Heart left ventricle (tissue), 16 donors: ENCODE results near the gene ZNF771. TPM values are rescaled to one million over a fixed set of nuclear protein-coding genes. Genes with fewer than 3 reads are reported as not detected.

ENCODE experiments used
- ATAC-seq, 4 donors: fragments of 200-7000 bp; cut with Tn5 transposase; one replicate each; pipeline ENCODE4 v1.9.1; 2020 to 2022; ENCODE audit warnings: moderate library complexity in 4 of 4, mild to moderate bottlenecking in 3 of 4, moderate number of reproducible peaks in 1 of 4
- DNase-seq, 5 donors: peaks; one replicate each; pipeline ENCODE4 v3.0.0-alpha.2; 2020
- H3K27ac ChIP-seq, 12 donors: fragments of 200-600 bp; sonication (generic) in 4 of 12; one replicate each; pipeline versions ENCODE4 v1.5.0 to v1.8.0; 2016 to 2022; ENCODE audit warnings: mild to moderate bottlenecking in 2 of 12
- H3K27me3 ChIP-seq, 9 donors: fragments of 200-600 bp; sonication (generic) in 2 of 9; one replicate each; pipeline versions ENCODE4 v1.5.1 to v1.8.0; 2016 to 2022; ENCODE audit warnings: mild to moderate bottlenecking in 3 of 9
- H3K36me3 ChIP-seq, 9 donors: fragments of 200-600 bp; sonication (generic) in 2 of 9; one replicate each; pipeline versions ENCODE4 v1.5.0 to v1.8.0; 2018 to 2022; ENCODE audit warnings: mild to moderate bottlenecking in 2 of 9
- H3K4me1 ChIP-seq, 12 donors: fragments of 200-600 bp; sonication (generic) in 4 of 12; one replicate each; pipeline versions ENCODE4 v1.5.0 to v1.8.0; 2016 to 2022; ENCODE audit warnings: mild to moderate bottlenecking in 3 of 12
- H3K4me3 ChIP-seq, 12 donors: fragments of 200-600 bp; sonication (generic) in 4 of 12; one replicate each; pipeline versions ENCODE4 v1.5.0 to v1.8.0; 2017 to 2022; ENCODE audit warnings: mild to moderate bottlenecking in 9 of 12, moderate library complexity in 4 of 12
- H3K9me3 ChIP-seq, 12 donors: fragments of 200-600 bp; sonication (generic) in 4 of 12; one replicate each; pipeline versions ENCODE4 v1.5.0 to v1.8.0; 2016 to 2022; ENCODE audit warnings: mild to moderate bottlenecking in 1 of 12
- POLR2A ChIP-seq, 2 donors: fragments of 450-650 bp; IDR thresholded peaks; one replicate each; pipeline ENCODE4 v1.6.1; 2017; ENCODE audit warnings: antibody characterized with exemption in 2 of 2, mild to moderate bottlenecking in 2 of 2, moderate library complexity in 2 of 2
- WGBS, 4 donors: extraction: QIAGEN DNeasy Blood & Tissue Kit in 2 of 4; methylation state at CpG; one replicate each; pipeline versions ENCODE4 v1.1.5 to v1.1.7; 2013 to 2018; 5-methylcytosine and 5-hydroxymethylcytosine counted together
- intact Hi-C, 10 donors: fragments of 100-400 bp; cut with DNase I; formaldehyde crosslinking; loops; one replicate each; pipeline versions ENCODE4 v1.11.1 to v1.14.2; 2022
- polyA plus RNA-seq, 2 donors: library from polyadenylated mRNA; stranded (reverse); fragments of 200-250 nt; gene quantifications; one replicate each; pipeline ENCODE4 v1.2.3, GENCODE V29; 2013
- total RNA-seq, 9 donors: library from RNA; depleted of rRNA in 2 of 9; stranded (reverse); fragments of >200 nt in 2 of 9; fragmentation: NEBNext Ultra II Directional in 3 of 9; extraction: Animal tissue kit (Norgen Biotek cat#: 25700) in 3 of 9; gene quantifications; one replicate each; pipeline versions ENCODE4 v1.1.0 to v1.2.4, GENCODE V29; 2016 to 2023
- TF ChIP-seq, protein P1 (sequence below), 12 donors: fragments of 200-600 bp; sonication (generic) in 4 of 12; IDR thresholded peaks; one replicate each; pipeline versions ENCODE4 v1.5.0 to v1.8.0; 2018 to 2022; ENCODE audit warnings: antibody characterized with exemption in 12 of 12, mild to moderate bottlenecking in 5 of 12
- donor health status: ischemic (EF 13 %, LVEDD 7.1; RV severe dilation, severe dysfunction).
- donor health status: healthy with polysubstance abuse.
- donor health status: DM: no; HTN: yes; CAD: no.
- donor health status: DM: no; HTN: no; CAD: no.
- donor health status: ischemic (EF 25% LVEDD 6.9; RV normal size, moderate dysfunction).
- donor health status: ischemic (EF 25% LVEDD 5.7; RV mildly dilated, moderate dysfunction).
- donor health status: healthy.
- donor health status: DM: yes; HTN: yes; CAD: no.
- donor health status: ischemic (EF 35%, LVEDD 5.7; RV mildly dilated, moderate dysfunction).
- donor health status: nonischemic (EF 11% LVEDD 7.7; RV severe dilation, severe dysfunction).
- donor health status: DM: yes; HTN: yes; CAD: no.
- donor health status: PGD.
- donor health status: ischemic (EF 29% LVEDD 5.4; RV normal size, mild dysfunction).
- donor health status: nonischemic (EF 23%, LVEDD 6.1; RV moderate dilation, normal function).

The ZNF771 gene
- total and polyA plus RNA-seq, 11 donors, result 4.4 to 18.8 (median 6.8) TPM

DNA sequence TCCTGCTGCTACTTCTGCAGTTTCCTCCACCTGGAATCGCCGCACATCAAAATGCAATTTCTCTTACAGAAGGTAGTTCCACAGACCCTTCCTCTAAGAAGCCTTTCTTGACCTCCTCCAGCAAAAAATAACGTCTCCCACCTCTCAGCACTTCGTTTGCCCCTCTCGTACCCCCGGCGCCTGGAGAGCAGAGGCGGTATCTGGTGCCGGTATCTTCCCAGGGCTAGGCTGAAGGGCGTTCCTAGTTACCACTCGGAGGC, 21.9 kb downstream of the ZNF771 start:
- Histone ChIP-seq H3K27ac (peak overlapping the region in 11 of 12 donors; percentile 31 to 79 (median 73)), H3K4me1 (peaks cover 0 to 22% (median 13%) of the 10 kb centered on the region in 12 donors), H3K4me3 (peak overlapping the region; percentile 30 to 88 (median 71)), H3K9me3 (no peaks in the 10 kb centered on the region), H3K36me3 (peaks cover 0 to 24% (median 14%) of the 10 kb centered on the region in 9 donors), H3K27me3 (no peaks in the 10 kb centered on the region)
- intact Hi-C loops, result loop anchor here in 1 of 10 donors (5.0 kb wide), 1 partner anchor 203 kb away; no protein-coding TSS in a partner anchor
- no peak for ATAC-seq
- TF ChIP-seq, protein P1, sequence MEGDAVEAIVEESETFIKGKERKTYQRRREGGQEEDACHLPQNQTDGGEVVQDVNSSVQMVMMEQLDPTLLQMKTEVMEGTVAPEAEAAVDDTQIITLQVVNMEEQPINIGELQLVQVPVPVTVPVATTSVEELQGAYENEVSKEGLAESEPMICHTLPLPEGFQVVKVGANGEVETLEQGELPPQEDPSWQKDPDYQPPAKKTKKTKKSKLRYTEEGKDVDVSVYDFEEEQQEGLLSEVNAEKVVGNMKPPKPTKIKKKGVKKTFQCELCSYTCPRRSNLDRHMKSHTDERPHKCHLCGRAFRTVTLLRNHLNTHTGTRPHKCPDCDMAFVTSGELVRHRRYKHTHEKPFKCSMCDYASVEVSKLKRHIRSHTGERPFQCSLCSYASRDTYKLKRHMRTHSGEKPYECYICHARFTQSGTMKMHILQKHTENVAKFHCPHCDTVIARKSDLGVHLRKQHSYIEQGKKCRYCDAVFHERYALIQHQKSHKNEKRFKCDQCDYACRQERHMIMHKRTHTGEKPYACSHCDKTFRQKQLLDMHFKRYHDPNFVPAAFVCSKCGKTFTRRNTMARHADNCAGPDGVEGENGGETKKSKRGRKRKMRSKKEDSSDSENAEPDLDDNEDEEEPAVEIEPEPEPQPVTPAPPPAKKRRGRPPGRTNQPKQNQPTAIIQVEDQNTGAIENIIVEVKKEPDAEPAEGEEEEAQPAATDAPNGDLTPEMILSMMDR (IDR thresholded peaks at IDR 0.05), result no peak
- 2 to 4% (median 2%) methylated on average over 11 of the region's 11 CpGs for WGBS, 4 donors
- DNase-seq, result no peak

GRCh38 chr16:30429678-30430427, 22.4 kb downstream of the ZNF771 start, which contains the start of gene DCTPP1:
DCTPP1 (minus strand) TSS chr16:30430030; CDS start chr16:30429980, 50 bp downstream.
- H3K4me3 ChIP-seq, result peak within 1 kb of the TSS; percentile 30 to 88 (median 71)
- H3K27ac ChIP-seq, result peak within 1 kb of the TSS in 11 of 12 donors; percentile 36 to 79 (median 73)
- ATAC-seq, result peak; percentile 99
- intact Hi-C loops, result loop anchor here in 7 of 10 donors (1.0 to 10.0 kb wide), 6 partner anchors 15 to 202 kb away; partner anchors contain the start of genes SEPHS2 (in 2 of the 7), ZNF747 (in 1 of the 7) and ZNF768 (in 1 of the 7)
- no peaks in the 10 kb centered on the region for H3K9me3 ChIP-seq
- H3K36me3 ChIP-seq, result peaks cover 0 to 19% (median 9%) of the 10 kb centered on the region in 9 donors
- DNase-seq, result peak; percentile 94 to 98 (median 95)
- peak in 1 of 2 donors; percentile 46 for TF ChIP-seq POLR2A (IDR thresholded peaks at IDR 0.05)
- TF ChIP-seq, protein P1 (IDR thresholded peaks at IDR 0.05), result peak; percentile 53 to 84 (median 72)
- no peaks in the 10 kb centered on the region for H3K27me3 ChIP-seq
- WGBS, 4 donors, result 0 to 1% (median 1%) methylated on average over 39 to 49 of the region's 49 CpGs
- H3K4me1 ChIP-seq, result peaks cover 0 to 22% (median 13%) of the 10 kb centered on the region in 12 donors

DNA sequence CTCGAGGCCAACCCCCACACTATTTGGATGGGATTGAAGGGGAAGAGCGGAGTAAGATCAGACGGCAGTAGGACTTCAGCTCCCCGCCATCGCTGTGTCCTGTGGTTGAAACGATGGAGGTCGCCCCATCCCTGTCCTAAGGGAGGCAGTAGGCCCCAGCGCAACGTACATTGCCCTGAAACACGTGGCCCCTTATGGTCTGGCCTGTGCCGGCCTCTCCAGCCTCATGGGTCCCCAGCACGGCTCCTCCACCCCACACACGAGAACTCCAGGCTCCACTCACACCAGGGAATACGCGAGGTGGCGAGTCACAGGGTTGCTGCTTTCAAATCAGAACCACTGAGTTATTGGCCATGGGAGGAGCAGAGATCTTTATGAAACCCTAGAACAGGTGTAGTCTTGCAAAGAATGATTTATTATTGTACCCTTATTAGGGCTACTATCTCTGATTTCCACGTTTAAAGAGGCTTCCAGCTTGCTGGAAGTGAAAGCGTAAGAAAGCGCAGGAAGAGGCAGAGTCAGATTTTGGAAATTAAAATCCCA, 23.1 kb downstream of the ZNF771 start:
- WGBS, 4 donors, result 49 to 58% (median 54%) methylated on average over 19 of the region's 19 CpGs
- DNase-seq, result peak in 2 of 5 donors; percentile 23 to 36
- TF ChIP-seq, protein P1 (IDR thresholded peaks at IDR 0.05), result peak in 7 of 12 donors; percentile 1 to 51 (median 17)
- TF ChIP-seq POLR2A (IDR thresholded peaks at IDR 0.05), result no peak
- Histone ChIP-seq H3K27me3 (no peaks in the 10 kb centered on the region), H3K36me3 (peaks cover 0 to 13% (median 9%) of the 10 kb centered on the region in 9 donors), H3K4me3 (peak overlapping the region; percentile 12 to 88 (median 71)), H3K9me3 (no peaks in the 10 kb centered on the region), H3K27ac (peak overlapping the region in 11 of 12 donors; percentile 24 to 79 (median 69)), H3K4me1 (peaks cover 0 to 22% (median 13%) of the 10 kb centered on the region in 12 donors)
- intact Hi-C loops, result loop anchor here in 6 of 10 donors (1.0 to 10.0 kb wide), 6 partner anchors 15 to 202 kb away; partner anchors contain the start of genes SEPHS2 (in 2 of the 6), ZNF747 (in 1 of the 6) and ZNF768 (in 1 of the 6)
- ATAC-seq, result peak; percentile 9 to 23 (median 18)

GRCh38 chr16:30434852-30435251, 27.4 kb downstream of the ZNF771 start:
- intact Hi-C loops, result loop anchor here in 6 of 10 donors (5.0 to 10.0 kb wide), 4 partner anchors 92 to 197 kb away; partner anchors contain the start of gene ZNF768 (in 1 of the 6)
- peaks cover 0 to 9% (median 6%) of the 10 kb centered on the region in 12 donors for H3K4me1 ChIP-seq
- H3K36me3 ChIP-seq, result no peaks in the 10 kb centered on the region
- no peak overlapping the region for H3K27ac ChIP-seq
- no peak for ATAC-seq
- 68 to 74% (median 70%) methylated on average over 4 of the region's 4 CpGs for WGBS, 4 donors
- DNase-seq, result no peak
- H3K27me3 ChIP-seq, result no peaks in the 10 kb centered on the region
- no peaks in the 10 kb centered on the region for H3K9me3 ChIP-seq
- TF ChIP-seq POLR2A (IDR thresholded peaks at IDR 0.05), result no peak
- TF ChIP-seq, protein P1 (IDR thresholded peaks at IDR 0.05), result no peak
- no peak overlapping the region for H3K4me3 ChIP-seq
